Stimulated activated naive CD8-positive, alpha-beta T cell treated with anti-CD3 and anti-CD28 coated beads, Interleukin-15, Interleukin-2, amounts not matched to agents 100 ng/mL and 50 ng/mL, for 24 hours (primary cell): ENCODE data around the gene ACRBP.
A peak's percentile ranks its signal among the peaks of the same experiment; 100 is the strongest.

Experiments
- H3K27ac Mint-ChIP-seq: one replicate; pipeline ENCODE4 v1.8.0; 2021; ENCODE audit warnings: mild to moderate bottlenecking, mixed read lengths
- H3K27me3 Mint-ChIP-seq: one replicate; pipeline ENCODE4 v1.8.0; 2021; ENCODE audit warnings: mixed read lengths
- H3K36me3 Mint-ChIP-seq: one replicate; pipeline ENCODE4 v1.8.0; 2021; ENCODE audit warnings: low read depth, mixed read lengths
- H3K4me1 Mint-ChIP-seq: one replicate; pipeline ENCODE4 v1.8.0; 2021; ENCODE audit warnings: low read depth, mixed read lengths
- H3K4me3 Mint-ChIP-seq: one replicate; pipeline ENCODE4 v1.8.0; 2021; ENCODE audit warnings: mild to moderate bottlenecking, mixed read lengths
- H3K9me3 Mint-ChIP-seq: one replicate; pipeline ENCODE4 v1.8.0; 2021; ENCODE audit warnings: mixed read lengths

Gene ACRBP

GRCh38 chr12:6635856-6636531, 11.2 kb downstream of the ACRBP start, which contains the start of gene LPAR5:
LPAR5 (minus strand) TSS chr12:6635959; CDS start chr12:6621248, 14,711 bp downstream.
- Mint-ChIP-seq H3K4me1 (peaks cover 66% of the 10 kb centered on the region), H3K27ac (peak within 1 kb of the TSS; percentile 83), H3K36me3 (no peaks in the 10 kb centered on the region), H3K4me3 (peak within 1 kb of the TSS; percentile 79), H3K9me3 (no peaks in the 10 kb centered on the region), H3K27me3 (no peaks in the 10 kb centered on the region)

GRCh38 chr12:6635375-6635855, 11.8 kb downstream of the ACRBP start:
- peak overlapping the region; percentile 83 for H3K27ac Mint-ChIP-seq
- peak overlapping the region; percentile 79 for H3K4me3 Mint-ChIP-seq
- no peaks in the 10 kb centered on the region for H3K9me3 Mint-ChIP-seq
- H3K4me1 Mint-ChIP-seq = peaks cover 72% of the 10 kb centered on the region
- H3K27me3 Mint-ChIP-seq = no peaks in the 10 kb centered on the region
- no peaks in the 10 kb centered on the region for H3K36me3 Mint-ChIP-seq

- Mint-ChIP-seq H3K27ac (peak overlapping the region; percentile 97), H3K27me3 (no peaks in the 10 kb centered on the region)
These were observed 14.9 kb downstream of the ACRBP start for GRCh38 chr12:6632026-6632983.

GRCh38 chr12:6631549-6631961, 15.7 kb downstream of the ACRBP start:
- Mint-ChIP-seq H3K9me3 (no peaks in the 10 kb centered on the region), H3K27me3 (no peaks in the 10 kb centered on the region), H3K27ac (peak overlapping the region; percentile 97), H3K4me1 (peaks cover 84% of the 10 kb centered on the region), H3K36me3 (no peaks in the 10 kb centered on the region), H3K4me3 (peak overlapping the region; percentile 87)

More at GRCh38 chr12:6632026-6632983, 14.9 kb downstream of the ACRBP start:
- H3K4me1 Mint-ChIP-seq = peaks cover 79% of the 10 kb centered on the region
- no peaks in the 10 kb centered on the region for H3K9me3 Mint-ChIP-seq
- peak overlapping the region; percentile 87 for H3K4me3 Mint-ChIP-seq
- no peaks in the 10 kb centered on the region for H3K36me3 Mint-ChIP-seq

GRCh38 chr12:6630736-6631135, 16.5 kb downstream of the ACRBP start:
- Mint-ChIP-seq H3K27ac (peak overlapping the region; percentile 97), H3K4me3 (peak overlapping the region; percentile 87), H3K27me3 (no peaks in the 10 kb centered on the region), H3K9me3 (no peaks in the 10 kb centered on the region), H3K4me1 (peaks cover 79% of the 10 kb centered on the region), H3K36me3 (no peaks in the 10 kb centered on the region)

GRCh38 chr12:6627616-6628015, 19.6 kb downstream of the ACRBP start:
- Mint-ChIP-seq H3K4me3 (peak overlapping the region; percentile 80), H3K27ac (peak overlapping the region; percentile 76), H3K36me3 (no peaks in the 10 kb centered on the region), H3K4me1 (peaks cover 57% of the 10 kb centered on the region), H3K27me3 (no peaks in the 10 kb centered on the region), H3K9me3 (no peaks in the 10 kb centered on the region)

GRCh38 chr12:6626654-6627283, 20.5 kb downstream of the ACRBP start:
- Mint-ChIP-seq H3K27ac (peak overlapping the region; percentile 70), H3K4me1 (peaks cover 48% of the 10 kb centered on the region), H3K4me3 (peak overlapping the region; percentile 80)

GRCh38 chr12:6620885-6621274, 26.4 kb downstream of the ACRBP start:
- H3K27ac Mint-ChIP-seq = peak overlapping the region; percentile 45
- peaks cover 14% of the 10 kb centered on the region for H3K36me3 Mint-ChIP-seq
- H3K27me3 Mint-ChIP-seq = no peaks in the 10 kb centered on the region
- peak overlapping the region; percentile 71 for H3K4me3 Mint-ChIP-seq
- H3K4me1 Mint-ChIP-seq = peaks cover 16% of the 10 kb centered on the region
- H3K9me3 Mint-ChIP-seq = no peaks in the 10 kb centered on the region

More at GRCh38 chr12:6626654-6627283, 20.5 kb downstream of the ACRBP start:
- Mint-ChIP-seq H3K36me3 (no peaks in the 10 kb centered on the region), H3K9me3 (no peaks in the 10 kb centered on the region), H3K27me3 (no peaks in the 10 kb centered on the region)

- no peak overlapping the region for H3K27ac Mint-ChIP-seq
- H3K36me3 Mint-ChIP-seq = peaks cover 14% of the 10 kb centered on the region
- H3K9me3 Mint-ChIP-seq = no peaks in the 10 kb centered on the region
- H3K27me3 Mint-ChIP-seq = no peaks in the 10 kb centered on the region
- H3K4me1 Mint-ChIP-seq = peaks cover 16% of the 10 kb centered on the region
- H3K4me3 Mint-ChIP-seq = peak overlapping the region; percentile 71
These were observed 26.9 kb downstream of the ACRBP start for GRCh38 chr12:6620137-6620884.

- H3K9me3 Mint-ChIP-seq = no peaks in the 10 kb centered on the region
- peaks cover 14% of the 10 kb centered on the region for H3K36me3 Mint-ChIP-seq
- no peak overlapping the region for H3K4me3 Mint-ChIP-seq
- H3K27me3 Mint-ChIP-seq = no peaks in the 10 kb centered on the region
- peaks cover 25% of the 10 kb centered on the region for H3K4me1 Mint-ChIP-seq
- H3K27ac Mint-ChIP-seq = peak overlapping the region; percentile 7
These were observed 28.6 kb downstream of the ACRBP start for GRCh38 chr12:6618483-6619225.

- Mint-ChIP-seq H3K4me1 (peaks cover 40% of the 10 kb centered on the region), H3K4me3 (no peak overlapping the region)
These were observed 31.4 kb downstream of the ACRBP start for GRCh38 chr12:6615802-6616201.

GRCh38 chr12:6614513-6615172, 32.6 kb downstream of the ACRBP start:
- Mint-ChIP-seq H3K27ac (peak overlapping the region; percentile 62), H3K9me3 (no peaks in the 10 kb centered on the region), H3K4me3 (no peak overlapping the region), H3K4me1 (peaks cover 46% of the 10 kb centered on the region), H3K36me3 (peaks cover 9% of the 10 kb centered on the region), H3K27me3 (no peaks in the 10 kb centered on the region)

More at GRCh38 chr12:6615802-6616201, 31.4 kb downstream of the ACRBP start:
- H3K27me3 Mint-ChIP-seq = no peaks in the 10 kb centered on the region
- no peaks in the 10 kb centered on the region for H3K9me3 Mint-ChIP-seq
- H3K27ac Mint-ChIP-seq = peak overlapping the region; percentile 41
- peaks cover 9% of the 10 kb centered on the region for H3K36me3 Mint-ChIP-seq
